ENCODE data around the gene FOXP1.
A peak's percentile ranks its signal among the peaks of the same experiment; 100 is the strongest.

FOXP1 gene

GRCh38 chr3:71225951-71226564, 357.5 kb downstream of the FOXP1 start:
- no peak for DNase-seq

- no peak for DNase-seq
Observed at GRCh38 chr3:71225002-71225684, 358.4 kb downstream of the FOXP1 start.

- DNase-seq: no peak
Observed at GRCh38 chr3:71219744-71220638, 363.5 kb downstream of the FOXP1 start.

- DNase-seq: no peak
Observed at GRCh38 chr3:71218508-71218907, 365.0 kb downstream of the FOXP1 start.

GRCh38 chr3:71217640-71218222, 365.8 kb downstream of the FOXP1 start:
- DNase-seq: no peak

GRCh38 chr3:71215351-71215750, 368.2 kb downstream of the FOXP1 start:
- no peak for DNase-seq

- DNase-seq: no peak
Observed at GRCh38 chr3:71214797-71215196, 368.7 kb downstream of the FOXP1 start.

GRCh38 chr3:71214016-71214415, 369.5 kb downstream of the FOXP1 start:
- DNase-seq: no peak

- DNase-seq: no peak
Observed at GRCh38 chr3:71211083-71211482, 372.4 kb downstream of the FOXP1 start.

GRCh38 chr3:71210257-71211007, 373.1 kb downstream of the FOXP1 start:
- DNase-seq: no peak

- peak; percentile 43 for DNase-seq
Observed at GRCh38 chr3:71208211-71209095, 375.1 kb downstream of the FOXP1 start.

GRCh38 chr3:71207632-71208031, 375.9 kb downstream of the FOXP1 start:
- DNase-seq: no peak

- no peak for DNase-seq
Observed at GRCh38 chr3:71206305-71207165, 377.0 kb downstream of the FOXP1 start.

GRCh38 chr3:71203727-71204488, 379.6 kb downstream of the FOXP1 start:
- DNase-seq: no peak

- DNase-seq: no peak
Observed at GRCh38 chr3:71202848-71203533, 380.5 kb downstream of the FOXP1 start.

GRCh38 chr3:71201939-71202338, 381.6 kb downstream of the FOXP1 start:
- no peak for DNase-seq

- no peak for DNase-seq
Observed at GRCh38 chr3:71197841-71198565, 385.5 kb downstream of the FOXP1 start.

GRCh38 chr3:71195492-71195891, 388.0 kb downstream of the FOXP1 start:
- DNase-seq: no peak
